Osteoblast (primary cell): ENCODE measurements around the gene LRP1-AS. TPM values are rescaled to one million over a fixed set of nuclear protein-coding genes. Genes with fewer than 3 reads are reported as not detected.

Source experiments
- DNase-seq: peaks from one replicate; pipeline ENCODE4 v3.0.0; 2011; ENCODE audit warnings: low spot score, mixed read lengths; ENCODE audit not compliant: insufficient read length; ENCODE audit errors: missing footprints
- H2AFZ ChIP-seq: 2 replicates; pipeline ENCODE4 v1.6.0; 2011; ENCODE audit warnings: mild to moderate bottlenecking, low read length
- H3K27ac ChIP-seq: 2 replicates; pipeline ENCODE4 v1.5.1; 2011; ENCODE audit warnings: mild to moderate bottlenecking, low read depth, low read length, moderate library complexity
- H3K27me3 ChIP-seq: 2 replicates; pipeline ENCODE4 v1.6.0; 2012; ENCODE audit warnings: mild to moderate bottlenecking, control low read depth, inconsistent platforms, low read length, moderate library complexity; ENCODE audit not compliant: insufficient read depth
- H3K36me3 ChIP-seq: 2 replicates; pipeline ENCODE4 v1.5.1; 2011; ENCODE audit warnings: mild to moderate bottlenecking, low read length, control low read depth, moderate library complexity; ENCODE audit not compliant: insufficient read depth
- H3K4me1 ChIP-seq: 2 replicates; pipeline ENCODE4 v1.5.1; 2011; ENCODE audit warnings: mild to moderate bottlenecking, low read length, control low read depth, moderate library complexity; ENCODE audit not compliant: insufficient read depth
- H3K4me2 ChIP-seq: 2 replicates; pipeline ENCODE4 v1.6.0; 2011; ENCODE audit warnings: mild to moderate bottlenecking, low read length; ENCODE audit not compliant: insufficient read depth
- H3K4me3 ChIP-seq: fragments of 200-600 bp; sonication (generic); 3 replicates; pipeline ENCODE4 v1.5.1; 2012; ENCODE audit warnings: mild to moderate bottlenecking, low read length, inconsistent platforms; ENCODE audit not compliant: insufficient read depth
- H3K79me2 ChIP-seq: 2 replicates; pipeline ENCODE4 v1.6.0; 2012; ENCODE audit warnings: mild to moderate bottlenecking, low read length, control low read depth, inconsistent platforms; ENCODE audit not compliant: insufficient read depth
- H3K9me3 ChIP-seq: 2 replicates; pipeline ENCODE4 v1.5.1; 2011; ENCODE audit warnings: low read depth, low read length, control low read depth
- H4K20me1 ChIP-seq: 2 replicates; pipeline ENCODE4 v1.6.0; 2012; ENCODE audit warnings: mild to moderate bottlenecking, low read length, control low read depth; ENCODE audit not compliant: insufficient read depth
- small RNA-seq: library from RNA; depleted of rRNA; stranded (forward); fragments of <200 nt; gene quantifications from one replicate; pipeline ENCODE3, GENCODE V24; 2012
- total RNA-seq: library from RNA; depleted of rRNA; stranded (reverse); fragments of >200 nt; gene quantifications from 2 replicates; pipeline ENCODE4 v1.2.3, GENCODE V29; 2012
- TF ChIP-seq, protein P1 (sequence below): IDR thresholded peaks from 2 replicates; pipeline ENCODE4 v1.5.1; 2011; ENCODE audit warnings: mild to moderate bottlenecking, low read depth, low read length, moderate library complexity; ENCODE audit errors: extremely low read depth

Gene LRP1-AS
- total RNA-seq, 1 donor = not detected

DNA sequence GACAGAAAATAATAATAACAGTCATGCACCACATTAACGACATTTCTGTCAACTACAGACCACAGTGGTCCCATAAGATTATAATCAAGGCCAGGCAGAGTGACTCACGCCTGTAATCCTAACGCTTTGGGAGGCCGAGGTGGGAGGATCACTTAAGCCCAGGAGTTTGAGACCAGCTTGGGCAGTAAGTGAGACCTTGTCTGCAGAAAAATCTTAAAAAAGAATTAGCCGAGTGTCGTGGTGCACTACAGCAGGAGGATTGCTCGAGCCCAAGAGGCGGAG is 49.9 kb downstream of the LRP1-AS start:
- Histone ChIP-seq H3K4me1 (peaks cover 39% of the 10 kb centered on the region), H3K27ac (peak overlapping the region; percentile 48), H3K36me3 (peaks cover 72% of the 10 kb centered on the region), H3K79me2 (peaks cover 12% of the 10 kb centered on the region), H3K9me3 (no peaks in the 10 kb centered on the region), H2AFZ (no peak overlapping the region), H3K27me3 (no peaks in the 10 kb centered on the region), H4K20me1 (peaks cover 19% of the 10 kb centered on the region), H3K4me3 (no peak overlapping the region), H3K4me2 (no peak overlapping the region)
- peak; percentile 50 for DNase-seq
- TF ChIP-seq, protein P1, sequence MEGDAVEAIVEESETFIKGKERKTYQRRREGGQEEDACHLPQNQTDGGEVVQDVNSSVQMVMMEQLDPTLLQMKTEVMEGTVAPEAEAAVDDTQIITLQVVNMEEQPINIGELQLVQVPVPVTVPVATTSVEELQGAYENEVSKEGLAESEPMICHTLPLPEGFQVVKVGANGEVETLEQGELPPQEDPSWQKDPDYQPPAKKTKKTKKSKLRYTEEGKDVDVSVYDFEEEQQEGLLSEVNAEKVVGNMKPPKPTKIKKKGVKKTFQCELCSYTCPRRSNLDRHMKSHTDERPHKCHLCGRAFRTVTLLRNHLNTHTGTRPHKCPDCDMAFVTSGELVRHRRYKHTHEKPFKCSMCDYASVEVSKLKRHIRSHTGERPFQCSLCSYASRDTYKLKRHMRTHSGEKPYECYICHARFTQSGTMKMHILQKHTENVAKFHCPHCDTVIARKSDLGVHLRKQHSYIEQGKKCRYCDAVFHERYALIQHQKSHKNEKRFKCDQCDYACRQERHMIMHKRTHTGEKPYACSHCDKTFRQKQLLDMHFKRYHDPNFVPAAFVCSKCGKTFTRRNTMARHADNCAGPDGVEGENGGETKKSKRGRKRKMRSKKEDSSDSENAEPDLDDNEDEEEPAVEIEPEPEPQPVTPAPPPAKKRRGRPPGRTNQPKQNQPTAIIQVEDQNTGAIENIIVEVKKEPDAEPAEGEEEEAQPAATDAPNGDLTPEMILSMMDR = no peak

GRCh38 chr12:57096748-57097553 is 50.5 kb downstream of the LRP1-AS start:
- Histone ChIP-seq H3K36me3 (peaks cover 73% of the 10 kb centered on the region), H2AFZ (no peak overlapping the region), H3K27me3 (no peaks in the 10 kb centered on the region), H4K20me1 (peaks cover 25% of the 10 kb centered on the region), H3K79me2 (peaks cover 18% of the 10 kb centered on the region), H3K9me3 (no peaks in the 10 kb centered on the region), H3K4me2 (no peak overlapping the region), H3K4me1 (peaks cover 45% of the 10 kb centered on the region), H3K27ac (peak overlapping the region; percentile 48), H3K4me3 (no peak overlapping the region)
- DNase-seq = peak; percentile 81
- TF ChIP-seq, protein P1 = no peak

- Histone ChIP-seq H2AFZ (no peak overlapping the region), H3K4me3 (no peak overlapping the region), H4K20me1 (peaks cover 33% of the 10 kb centered on the region), H3K27ac (no peak overlapping the region), H3K27me3 (no peaks in the 10 kb centered on the region), H3K9me3 (no peaks in the 10 kb centered on the region), H3K79me2 (peaks cover 26% of the 10 kb centered on the region), H3K36me3 (peaks cover 76% of the 10 kb centered on the region), H3K4me2 (no peak overlapping the region), H3K4me1 (peaks cover 52% of the 10 kb centered on the region)
- DNase-seq = peak; percentile 54
- TF ChIP-seq, protein P1 = no peak
Observed at GRCh38 chr12:57096099-57096572, 51.3 kb downstream of the LRP1-AS start.

DNA sequence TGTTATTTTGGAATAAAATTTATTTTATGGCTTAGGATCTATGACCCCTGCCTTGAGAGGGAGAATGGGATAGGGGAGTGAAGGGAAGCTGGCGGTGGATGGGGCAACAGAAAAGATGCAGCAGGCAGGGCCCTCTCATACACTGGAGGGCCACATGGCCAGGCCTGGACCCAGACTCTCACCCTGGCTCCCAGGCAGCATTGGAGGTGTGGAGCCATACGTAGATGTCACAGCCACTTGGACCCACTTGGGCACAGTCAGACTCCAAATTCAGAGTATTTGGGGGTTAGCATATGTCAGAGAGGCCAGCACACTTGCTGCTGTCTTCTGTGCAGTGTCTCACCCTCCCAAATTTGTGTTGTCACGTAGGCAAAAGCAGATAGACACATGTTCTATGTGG is 52.0 kb downstream of the LRP1-AS start:
- Histone ChIP-seq H2AFZ (no peak overlapping the region), H3K4me3 (no peak overlapping the region), H3K27ac (no peak overlapping the region), H3K79me2 (peaks cover 33% of the 10 kb centered on the region), H3K4me1 (peaks cover 59% of the 10 kb centered on the region), H3K27me3 (no peaks in the 10 kb centered on the region), H4K20me1 (peaks cover 40% of the 10 kb centered on the region), H3K9me3 (no peaks in the 10 kb centered on the region), H3K36me3 (peaks cover 83% of the 10 kb centered on the region), H3K4me2 (no peak overlapping the region)
- TF ChIP-seq, protein P1 = no peak
- peak; percentile 77 for DNase-seq

Small RNA genes within 50 kb of the gene (small RNA-seq; reads per million reads assigned to genes)
- 5.6 reads per million, percentile 88 among the genes with 10 or more reads in this experiment for gene MIR1228

Other genes starting within 250 kb of the LRP1-AS start
- not detected in 2 replicates for gene SDR9C7, start 213.2 kb downstream of the LRP1-AS start, total RNA-seq
- gene RDH16, start 190.0 kb downstream of the LRP1-AS start, total RNA-seq = under 0.01 TPM in 2 replicates
- 4.4 and 4.7 TPM in 2 replicates for gene ZBTB39, start 141.1 kb downstream of the LRP1-AS start, total RNA-seq
- gene TAC3, start 131.1 kb downstream of the LRP1-AS start, total RNA-seq = not detected in 2 replicates
- under 0.01 TPM in 1 of 2 replicates, not detected in the other for gene MYO1A, start 97.5 kb downstream of the LRP1-AS start, total RNA-seq
- gene NEMP1, start 68.8 kb downstream of the LRP1-AS start, total RNA-seq = 6.5 and 7.7 TPM in 2 replicates
- 53.6 and 70.9 TPM in 2 replicates for gene NAB2, start 58.5 kb downstream of the LRP1-AS start, total RNA-seq
- gene STAT6, start 36.3 kb downstream of the LRP1-AS start, total RNA-seq = 149 and 167 TPM in 2 replicates
- gene LRP1, start 19.1 kb downstream of the LRP1-AS start, total RNA-seq = 744 and 789 TPM in 2 replicates
- gene NXPH4, start 69.2 kb upstream of the LRP1-AS start, total RNA-seq = 0.88 and 1.1 TPM in 2 replicates
- 384 and 408 TPM in 2 replicates for gene SHMT2, start 82.1 kb upstream of the LRP1-AS start, total RNA-seq
- gene STAC3, start 103.6 kb upstream of the LRP1-AS start, total RNA-seq = 0.36 and 0.59 TPM in 2 replicates